HG03060 (cell line): ENCODE results near the gene INAFM2.
A peak's percentile ranks its signal among the peaks of the same experiment; 100 is the strongest.

Experiments
- ATAC-seq: cut with Tn5 transposase; IDR thresholded peaks from one replicate; pipeline ENCODE4 v1.9.1; 2021; ENCODE audit warnings: low read depth, moderate number of reproducible peaks; ENCODE audit not compliant: unreplicated experiment

The INAFM2 gene

GRCh38 chr15:40323239-40323952, at the start of gene INAFM2:
Gene INAFM2 (plus strand): TSS chr15:40323692. CDS start chr15:40324056, 364 bp downstream.
- peak; percentile 73 for ATAC-seq

DNA sequence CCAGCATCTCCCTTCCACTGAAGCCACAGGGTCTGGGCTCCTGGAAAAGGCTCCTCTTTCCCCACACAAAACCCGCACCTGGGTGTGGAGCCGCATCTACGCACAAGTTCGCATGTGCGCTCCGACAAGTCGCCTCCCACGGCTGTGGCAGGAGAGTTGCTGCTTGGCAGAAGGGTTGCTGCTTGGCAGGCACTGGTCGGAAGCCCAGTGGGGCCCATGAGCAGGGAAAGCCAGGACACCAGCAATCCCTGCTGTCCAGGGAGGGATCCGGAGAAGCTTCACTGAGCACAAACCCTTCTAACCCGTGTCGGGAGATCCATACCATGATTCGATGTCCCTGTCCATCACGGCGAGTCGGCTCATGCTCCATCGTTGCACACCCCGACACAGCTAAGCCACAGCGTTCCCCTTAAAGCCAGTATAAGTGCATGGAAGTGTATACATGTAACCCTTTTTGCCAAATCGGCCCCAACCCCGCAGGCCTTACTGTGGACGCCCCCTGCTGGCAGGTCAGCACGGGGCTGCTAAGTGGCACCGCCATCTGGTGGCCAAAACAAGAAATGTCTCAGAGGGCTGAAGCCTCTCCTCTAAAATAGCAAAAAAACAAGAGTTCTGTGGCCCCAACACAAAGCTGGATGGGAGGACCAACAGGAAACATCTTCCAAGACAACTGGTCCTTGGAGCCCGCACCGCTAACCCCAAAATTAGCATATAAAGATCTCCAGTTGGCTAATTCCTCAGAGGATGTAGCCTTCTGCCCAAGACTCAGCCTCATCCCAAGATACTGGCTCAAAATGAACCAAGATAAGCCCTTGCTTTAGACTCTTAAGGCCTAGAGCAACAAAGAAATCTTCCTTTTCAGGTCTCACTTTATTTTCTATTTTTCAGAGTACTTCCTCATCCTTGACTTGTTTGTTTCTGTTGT, 48.9 kb upstream of the INAFM2 start:
- ATAC-seq, result no peak

GRCh38 chr15:40275523-40275922, 48.0 kb upstream of the INAFM2 start:
- no peak for ATAC-seq

DNA sequence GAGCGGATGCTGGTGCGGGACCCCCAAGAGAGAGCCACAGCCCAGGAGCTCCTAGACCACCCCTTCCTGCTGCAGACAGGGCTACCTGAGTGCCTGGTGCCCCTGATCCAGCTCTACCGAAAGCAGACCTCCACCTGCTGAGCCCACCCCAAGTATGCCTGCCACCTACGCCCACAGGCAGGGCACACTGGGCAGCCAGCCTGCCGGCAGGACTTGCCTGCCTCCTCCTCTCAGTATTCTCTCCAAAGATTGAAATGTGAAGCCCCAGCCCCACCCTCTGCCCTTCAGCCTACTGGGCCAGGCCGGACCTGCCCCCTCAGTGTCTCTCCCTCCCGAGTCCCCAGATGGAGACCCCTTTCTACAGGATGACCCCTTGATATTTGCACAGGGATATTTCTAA, 47.5 kb upstream of the INAFM2 start:
- no peak for ATAC-seq

DNA sequence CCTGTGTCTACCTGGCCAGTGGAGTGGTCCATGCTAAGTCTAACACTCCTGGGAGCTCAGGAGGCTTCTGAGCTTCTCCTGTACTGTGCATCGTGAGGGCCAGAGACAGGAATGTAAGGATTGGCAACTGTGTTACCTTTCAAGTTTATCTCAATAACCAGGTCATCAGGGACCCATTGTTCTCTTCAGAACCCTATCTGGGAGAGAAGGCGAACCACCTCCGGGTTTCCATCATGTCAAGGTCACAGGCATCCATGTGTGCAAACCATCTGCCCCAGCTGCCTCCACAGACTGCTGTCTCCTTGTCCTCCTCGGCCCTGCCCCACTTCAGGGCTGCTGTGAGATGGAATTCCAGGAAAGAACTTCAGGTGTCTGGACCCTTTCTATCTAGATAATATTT, 46.6 kb upstream of the INAFM2 start:
- ATAC-seq, result no peak

- ATAC-seq, result no peak
Observed at GRCh38 chr15:40277471-40277870, 46.0 kb upstream of the INAFM2 start.

DNA sequence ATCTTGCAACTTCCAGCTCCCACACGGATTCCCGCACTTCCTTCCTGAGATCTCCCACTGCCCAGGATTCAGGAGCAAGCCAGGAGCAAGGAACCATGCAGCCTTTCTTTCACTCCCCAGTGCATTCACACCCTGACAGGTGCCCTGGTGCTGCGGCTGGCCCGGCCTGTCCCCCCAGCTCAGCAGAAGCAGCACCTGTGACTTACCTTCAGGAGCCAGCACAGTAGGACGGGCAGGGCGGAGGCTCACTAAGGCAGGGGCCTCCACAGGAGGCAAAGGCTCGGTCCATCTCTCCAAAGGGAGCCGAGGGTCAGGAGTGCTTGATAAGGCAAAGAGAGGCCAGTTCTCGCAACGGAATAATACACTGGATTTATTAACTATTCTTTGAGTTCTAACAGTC, 45.5 kb upstream of the INAFM2 start:
- no peak for ATAC-seq

- no peak for ATAC-seq
Observed at GRCh38 chr15:40279437-40280141, 43.9 kb upstream of the INAFM2 start.

- ATAC-seq, result no peak
Observed at GRCh38 chr15:40280260-40281056, 43.0 kb upstream of the INAFM2 start.

DNA sequence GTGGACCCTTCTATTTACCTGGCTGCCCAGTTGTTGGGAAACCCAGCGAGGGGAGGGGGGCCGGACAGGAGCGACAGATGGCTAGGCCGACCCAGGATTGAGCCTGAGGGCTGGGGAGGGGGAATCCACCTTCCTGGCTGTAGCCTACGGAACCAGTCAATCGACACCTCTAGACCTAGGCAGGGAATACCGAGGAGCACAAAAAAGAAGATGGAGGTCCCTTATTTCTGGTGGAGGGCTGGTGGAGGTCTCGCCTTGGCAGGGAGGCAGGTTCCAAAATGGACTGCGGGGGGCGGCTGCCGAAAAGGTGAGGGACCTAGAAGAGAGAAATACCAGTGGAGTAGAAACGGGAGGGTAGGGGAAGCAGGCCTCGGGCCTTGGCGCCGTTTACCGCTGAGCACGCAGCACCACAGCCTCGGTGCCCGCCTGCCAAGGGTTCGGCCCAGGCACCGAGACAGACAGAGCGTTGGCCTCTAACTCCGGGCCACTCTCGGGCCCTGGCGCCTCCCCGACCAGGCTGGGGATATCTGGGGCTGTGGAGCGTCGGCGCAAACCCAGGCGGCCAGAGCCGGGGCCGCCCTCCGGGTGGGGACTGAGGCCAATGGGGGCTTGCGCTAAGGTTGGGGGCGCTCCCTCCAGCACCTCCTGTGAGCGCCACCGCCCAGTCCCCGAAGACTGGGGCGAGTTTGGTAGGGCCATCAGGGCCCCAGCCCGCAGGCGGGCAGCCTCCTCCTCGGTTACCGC, 42.3 kb upstream of the INAFM2 start:
- no peak for ATAC-seq

DNA sequence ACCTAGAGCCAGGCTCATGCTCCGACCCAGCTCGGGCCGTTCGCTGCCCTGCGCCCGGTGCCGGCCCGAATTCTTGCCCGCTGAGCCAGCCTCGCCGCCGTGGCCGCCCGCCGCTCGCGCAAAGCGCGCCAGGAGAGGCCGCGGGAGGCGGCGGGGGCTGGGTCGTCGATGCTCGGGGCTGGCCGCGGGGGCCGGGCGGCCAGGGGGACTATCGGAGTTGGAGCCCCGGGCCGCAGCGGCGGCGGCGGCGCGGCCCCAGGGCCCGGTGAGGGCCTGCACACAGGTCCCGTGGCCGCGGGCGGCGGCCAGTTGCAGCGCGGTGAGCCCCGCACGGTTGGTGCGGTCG, 41.7 kb upstream of the INAFM2 start:
- no peak for ATAC-seq

GRCh38 chr15:40282147-40282868, 41.2 kb upstream of the INAFM2 start:
- ATAC-seq, result no peak

GRCh38 chr15:40282869-40283614, 40.5 kb upstream of the INAFM2 start, which contains the start of gene ANKRD63:
Gene ANKRD63 (minus strand): TSS chr15:40283064. CDS start chr15:40282586, 478 bp downstream.
- ATAC-seq, result no peak

- ATAC-seq, result no peak
Observed at GRCh38 chr15:40283615-40284300, 39.7 kb upstream of the INAFM2 start.

DNA sequence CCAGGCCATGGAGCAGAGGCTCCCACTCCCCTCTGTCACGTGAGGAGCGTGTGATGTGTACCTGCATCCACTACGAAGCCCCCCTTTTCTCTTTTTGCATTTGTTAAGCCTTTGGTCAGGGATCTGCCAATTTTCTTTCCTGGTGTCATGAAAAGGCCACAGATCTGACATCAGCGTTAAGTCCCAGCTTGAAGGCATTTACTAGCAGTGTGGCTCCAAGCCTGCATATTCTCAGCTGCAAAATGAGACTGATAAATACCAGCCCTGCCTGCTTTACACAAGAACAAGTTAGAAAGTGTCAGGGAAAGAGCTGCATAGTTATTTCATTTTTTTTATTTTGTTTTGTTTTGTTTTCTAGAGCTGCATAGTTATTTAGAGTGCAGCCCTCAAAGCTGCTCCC, 38.3 kb upstream of the INAFM2 start:
- ATAC-seq, result no peak

GRCh38 chr15:40285554-40286011, 37.9 kb upstream of the INAFM2 start:
- ATAC-seq, result no peak

- ATAC-seq, result no peak
Observed at GRCh38 chr15:40286061-40286532, 37.4 kb upstream of the INAFM2 start.
